ENCODE measurements around the gene SUPT6H. TPM values are rescaled to one million over a fixed set of nuclear protein-coding genes. Genes with fewer than 3 reads are reported as not detected.
A peak's percentile ranks its signal among the peaks of the same experiment; 100 is the strongest.
"Not testable (repeated sequence)": the region's sequence is repeated elsewhere in the genome, so short reads cannot be mapped to it uniquely, and the experiment has no call there.

Gene SUPT6H
- total and polyA plus RNA-seq, 2 experiments from 2014 or later = 32.6 to 50.8 TPM

GRCh38 chr17:28648698-28649097 lies 13.3 kb upstream of the SUPT6H start:
- Histone ChIP-seq H4K20me1 (ENCODE audit: insufficient read depth, poor library complexity, severe bottlenecking) (no peaks in the 10 kb centered on the region), H3K4me2 (no peak overlapping the region), H3K9me2 (replicated peaks; ENCODE audit: insufficient read depth) (no peaks in the 10 kb centered on the region), H3K4me1 (ENCODE audit: insufficient read depth) (peaks cover 15% of the 10 kb centered on the region), H3K79me2 (peaks cover 26% of the 10 kb centered on the region), H3K36me3 (replicated peaks; ENCODE audit: insufficient read depth, low read depth) (no peaks in the 10 kb centered on the region), H3K27ac (no peak overlapping the region), H2AFZ (no peak overlapping the region), H3K4me3 (no peak overlapping the region), H3K9me3 (ENCODE audit: low read depth) (no peaks in the 10 kb centered on the region), H3K27me3 (no peaks in the 10 kb centered on the region)
- no peak for TF ChIP-seq EZH2 (IDR thresholded peaks at IDR 0.05; ENCODE audit: borderline replicate concordance)
- TF ChIP-seq CTCF (IDR thresholded peaks at IDR 0.05; ENCODE audit: poor library complexity) = no peak
- no peak for DNase-seq (ENCODE audit: low spot score)
- WGBS (ENCODE audit: low lambda C conversion rate, missing lambda C conversion rate) = 96% methylated on average over 2 of the region's 2 CpGs

DNA sequence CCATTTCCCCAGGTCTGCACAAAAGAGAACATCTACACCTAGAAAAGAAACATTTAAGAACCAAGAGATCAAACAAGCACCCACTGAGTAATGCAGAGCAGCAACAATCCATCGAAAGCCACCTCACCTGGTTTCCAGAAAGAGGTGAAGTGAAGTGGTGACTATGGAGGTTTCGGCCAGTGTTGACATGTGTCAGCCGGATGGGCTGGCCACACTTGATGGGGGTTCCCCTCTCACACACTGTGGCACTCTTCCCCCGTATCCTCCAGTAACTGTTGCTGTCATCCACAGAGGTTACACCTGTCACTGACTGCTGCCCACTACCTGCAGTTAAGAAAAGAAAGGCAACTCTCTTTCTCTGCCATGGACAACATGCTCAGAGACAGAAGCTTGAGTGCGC lies 6.8 kb upstream of the SUPT6H start:
- Histone ChIP-seq H4K20me1 (ENCODE audit: insufficient read depth, poor library complexity, severe bottlenecking) (no peaks in the 10 kb centered on the region), H3K9me2 (replicated peaks; ENCODE audit: insufficient read depth) (no peaks in the 10 kb centered on the region), H3K4me1 (ENCODE audit: insufficient read depth) (peaks cover under 1% of the 10 kb centered on the region), H3K9me3 (ENCODE audit: low read depth) (no peaks in the 10 kb centered on the region), H3K36me3 (replicated peaks; ENCODE audit: insufficient read depth, low read depth) (no peaks in the 10 kb centered on the region), H2AFZ (no peak overlapping the region), H3K4me2 (no peak overlapping the region), H3K4me3 (no peak overlapping the region), H3K27me3 (no peaks in the 10 kb centered on the region), H3K27ac (no peak overlapping the region), H3K79me2 (peaks cover 70% of the 10 kb centered on the region)
- WGBS (ENCODE audit: low lambda C conversion rate, missing lambda C conversion rate) = 99% methylated on average over 5 of the region's 5 CpGs
- no peak for DNase-seq (ENCODE audit: low spot score)
- TF ChIP-seq CTCF (IDR thresholded peaks at IDR 0.05; ENCODE audit: poor library complexity) (no peak), EZH2phosphoT487 (IDR thresholded peaks at IDR 0.05; ENCODE audit: low read depth, severe bottlenecking, unreplicated experiment) (no peak), EZH2 (IDR thresholded peaks at IDR 0.05; ENCODE audit: borderline replicate concordance) (no peak)

DNA sequence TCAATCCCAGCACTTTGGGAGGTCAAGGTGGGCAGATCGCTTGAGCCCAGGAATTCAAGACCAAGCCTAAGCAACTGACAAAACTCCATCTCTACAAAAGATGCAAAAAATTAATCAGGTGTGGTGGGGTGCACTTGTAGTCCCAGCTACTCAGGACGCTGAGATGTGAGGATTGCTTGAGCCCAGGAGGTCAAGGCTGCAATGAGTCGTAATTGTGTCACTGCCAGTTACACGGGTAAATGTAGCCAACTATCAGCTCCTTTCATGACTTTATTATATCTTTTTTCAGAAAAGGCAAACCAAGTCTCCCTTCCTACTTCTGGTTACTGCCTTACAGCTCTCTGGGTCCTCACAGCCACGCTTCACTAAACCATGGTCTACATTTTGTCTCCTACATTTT lies 4.2 kb upstream of the SUPT6H start:
- peaks cover 9% of the 10 kb centered on the region for H3K4me1 ChIP-seq (ENCODE audit: insufficient read depth)
- peak overlapping the region; percentile 64 for H3K27ac ChIP-seq
- H3K79me2 ChIP-seq = peaks cover 79% of the 10 kb centered on the region
- no peaks in the 10 kb centered on the region for H3K36me3 ChIP-seq (replicated peaks; ENCODE audit: insufficient read depth, low read depth)
- H3K9me3 ChIP-seq (ENCODE audit: low read depth) = no peaks in the 10 kb centered on the region
- H3K27me3 ChIP-seq = no peaks in the 10 kb centered on the region
- H3K4me3 ChIP-seq = no peak overlapping the region
- H4K20me1 ChIP-seq (ENCODE audit: insufficient read depth, poor library complexity, severe bottlenecking) = peaks cover 7% of the 10 kb centered on the region
- no peak for DNase-seq (ENCODE audit: low spot score)
- H3K4me2 ChIP-seq = no peak overlapping the region
- 96% methylated on average over 5 of the region's 5 CpGs for WGBS (ENCODE audit: low lambda C conversion rate, missing lambda C conversion rate)
- H2AFZ ChIP-seq = no peak overlapping the region
- no peaks in the 10 kb centered on the region for H3K9me2 ChIP-seq (replicated peaks; ENCODE audit: insufficient read depth)
- TF ChIP-seq CTCF (IDR thresholded peaks at IDR 0.05; ENCODE audit: poor library complexity) (no peak), EZH2phosphoT487 (IDR thresholded peaks at IDR 0.05; ENCODE audit: low read depth, severe bottlenecking, unreplicated experiment) (no peak), EZH2 (IDR thresholded peaks at IDR 0.05; ENCODE audit: borderline replicate concordance) (no peak)

DNA sequence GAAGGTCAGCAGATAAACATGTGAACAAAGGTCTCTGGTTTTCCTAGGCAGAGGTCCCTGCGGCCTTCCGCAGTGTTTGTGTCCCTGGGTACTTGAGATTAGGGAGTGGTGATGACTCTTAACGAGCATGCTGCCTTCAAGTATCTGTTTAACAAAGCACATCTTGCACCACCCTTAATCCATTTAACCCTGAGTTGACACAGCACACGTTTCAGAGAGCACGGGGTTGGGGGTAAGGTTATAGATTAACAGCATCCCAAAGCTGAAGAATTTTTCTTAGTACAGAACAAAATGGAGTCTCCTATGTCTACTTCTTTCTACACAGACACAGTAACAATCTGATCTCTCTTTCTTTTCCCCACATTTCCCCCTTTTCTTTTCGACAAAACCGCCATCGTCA lies 3.7 kb upstream of the SUPT6H start:
- peaks cover 84% of the 10 kb centered on the region for H3K79me2 ChIP-seq
- DNase-seq (ENCODE audit: low spot score); H3K4me3 ChIP-seq; H3K9me2 ChIP-seq (replicated peaks; ENCODE audit: insufficient read depth); H2AFZ ChIP-seq; H3K27me3 ChIP-seq; H3K9me3 ChIP-seq (ENCODE audit: low read depth); H4K20me1 ChIP-seq (ENCODE audit: insufficient read depth, poor library complexity, severe bottlenecking); H3K27ac ChIP-seq; H3K36me3 ChIP-seq (replicated peaks; ENCODE audit: insufficient read depth, low read depth); H3K4me2 ChIP-seq: not testable (repeated sequence)
- peaks cover 13% of the 10 kb centered on the region for H3K4me1 ChIP-seq (ENCODE audit: insufficient read depth)
- 74% methylated on average over 8 of the region's 8 CpGs for WGBS (ENCODE audit: low lambda C conversion rate, missing lambda C conversion rate)

- H3K79me2 ChIP-seq = peaks cover 88% of the 10 kb centered on the region
- DNase-seq (ENCODE audit: low spot score) = not testable (repeated sequence)
- whole genome bisulfite sequencing (ENCODE audit: low lambda C conversion rate, missing lambda C conversion rate) = 98% methylated on average over 17 of the region's 46 CpGs
Measured at GRCh38 chr17:28658766-28659496, 3.1 kb upstream of the SUPT6H start.

DNA sequence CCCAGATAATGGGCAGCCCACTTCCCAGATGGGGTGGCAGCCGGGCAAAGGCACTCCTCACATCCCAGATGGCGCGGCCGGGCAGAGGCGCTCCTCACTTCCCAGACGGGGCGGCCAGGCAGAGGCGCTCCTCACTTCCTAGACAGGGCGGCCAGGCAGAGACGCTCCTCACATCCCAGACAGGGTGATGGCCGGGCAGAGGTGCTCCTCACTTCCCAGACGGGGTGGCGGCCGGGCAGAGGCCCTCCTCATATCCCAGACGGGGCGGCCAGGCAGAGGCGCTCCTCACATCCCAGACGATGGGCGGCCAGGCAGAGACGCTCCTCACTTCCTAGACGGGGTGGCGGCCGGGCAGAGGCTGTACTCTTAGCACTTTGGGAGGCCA lies 2.5 kb upstream of the SUPT6H start:
- not testable (repeated sequence) for H3K9me2 ChIP-seq (replicated peaks; ENCODE audit: insufficient read depth); H2AFZ ChIP-seq; H3K9me3 ChIP-seq (ENCODE audit: low read depth); H3K27ac ChIP-seq; H3K27me3 ChIP-seq; H3K4me2 ChIP-seq; H3K4me3 ChIP-seq; DNase-seq (ENCODE audit: low spot score); H3K36me3 ChIP-seq (replicated peaks; ENCODE audit: insufficient read depth, low read depth)
- WGBS (ENCODE audit: low lambda C conversion rate, missing lambda C conversion rate) = 97% methylated on average over 15 of the region's 23 CpGs
- peaks cover 20% of the 10 kb centered on the region for H4K20me1 ChIP-seq (ENCODE audit: insufficient read depth, poor library complexity, severe bottlenecking)
- peaks cover 16% of the 10 kb centered on the region for H3K4me1 ChIP-seq (ENCODE audit: insufficient read depth)
- peaks cover 88% of the 10 kb centered on the region for H3K79me2 ChIP-seq

More at GRCh38 chr17:28658766-28659496, 3.1 kb upstream of the SUPT6H start:
- not testable (repeated sequence) for H3K4me2 ChIP-seq; H3K9me2 ChIP-seq (replicated peaks; ENCODE audit: insufficient read depth); H2AFZ ChIP-seq; H3K4me3 ChIP-seq; H3K9me3 ChIP-seq (ENCODE audit: low read depth); H3K27ac ChIP-seq; H3K27me3 ChIP-seq; H3K36me3 ChIP-seq (replicated peaks; ENCODE audit: insufficient read depth, low read depth)
- Histone ChIP-seq H4K20me1 (ENCODE audit: insufficient read depth, poor library complexity, severe bottlenecking) (peaks cover 14% of the 10 kb centered on the region), H3K4me1 (ENCODE audit: insufficient read depth) (peaks cover 16% of the 10 kb centered on the region)

All from hepatocyte (in vitro differentiated cells).